GM23338 (cell line): ENCODE data around the gene PPIC. TPM values are rescaled to one million over a fixed set of nuclear protein-coding genes. Genes with fewer than 3 reads are reported as not detected.

Experiments used
- ATAC-seq: fragments of 200-7000 bp; cut with Tn5 transposase; 3 replicates; pipeline ENCODE4 v1.9.1; 2020
- DNase-seq: peaks from one replicate; pipeline ENCODE4 v3.0.0-alpha.2; 2015; ENCODE audit warnings: low spot score
- H2AFZ ChIP-seq: fragments of 200-600 bp; sonication (generic); 2 replicates; pipeline ENCODE4 v1.8.0; 2016; ENCODE audit warnings: antibody characterized with exemption, mild to moderate bottlenecking, moderate library complexity
- H3F3A ChIP-seq: fragments of 200-600 bp; sonication (generic); replicated peaks from 2 replicates; pipeline ENCODE4 v1.8.0; 2017; ENCODE audit warnings: antibody characterized with exemption, mixed run types, low read depth
- H3K27ac ChIP-seq: fragments of 200-600 bp; sonication (generic); 2 replicates; pipeline ENCODE4 v1.6.1; 2016; ENCODE audit warnings: low read depth
- H3K27me3 ChIP-seq: fragments of 200-600 bp; sonication (generic); 2 replicates; pipeline ENCODE4 v1.8.0; 2016; ENCODE audit warnings: mild to moderate bottlenecking, mixed run types, moderate library complexity; ENCODE audit not compliant: insufficient read depth
- H3K36me3 ChIP-seq: fragments of 200-600 bp; sonication (generic); 2 replicates; pipeline ENCODE4 v1.8.0; 2016; ENCODE audit warnings: mild to moderate bottlenecking; ENCODE audit not compliant: insufficient read depth
- H3K4me1 ChIP-seq: fragments of 200-600 bp; sonication (generic); 2 replicates; pipeline ENCODE4 v1.8.0; 2016; ENCODE audit warnings: mild to moderate bottlenecking, moderate library complexity; ENCODE audit not compliant: insufficient read depth
- H3K4me2 ChIP-seq: fragments of 200-600 bp; sonication (generic); 2 replicates; pipeline ENCODE4 v1.7.1; 2017; ENCODE audit warnings: mixed run types
- H3K4me3 ChIP-seq: fragments of 200-600 bp; sonication (generic); 2 replicates; pipeline ENCODE4 v1.6.1; 2016; ENCODE audit warnings: mixed run types
- H3K79me2 ChIP-seq: fragments of 200-600 bp; sonication (generic); replicated peaks from 2 replicates; pipeline ENCODE4 v1.8.0; 2017; ENCODE audit warnings: mild to moderate bottlenecking; ENCODE audit not compliant: insufficient read depth
- H3K9me2 ChIP-seq: fragments of 200-600 bp; sonication (generic); 2 replicates; pipeline ENCODE4 v1.8.0; 2017; ENCODE audit not compliant: insufficient read depth
- H4K20me1 ChIP-seq: fragments of 200-600 bp; sonication (generic); replicated peaks from 2 replicates; pipeline ENCODE4 v1.8.0; 2017; ENCODE audit warnings: mild to moderate bottlenecking; ENCODE audit not compliant: insufficient read depth
- H3K27ac Mint-ChIP-seq: 2 replicates; pipeline ENCODE4 v1.8.0; 2020; ENCODE audit warnings: inconsistent platforms, mild to moderate bottlenecking, moderate library complexity, mixed read lengths
- H3K27me3 Mint-ChIP-seq: 3 replicates; pipeline ENCODE4 v1.8.0; 2022; ENCODE audit warnings: low read depth, mild to moderate bottlenecking, moderate library complexity, mixed read lengths, inconsistent platforms; ENCODE audit not compliant: insufficient read depth, poor library complexity
- H3K36me3 Mint-ChIP-seq: 3 replicates; pipeline ENCODE4 v1.8.0; 2021; ENCODE audit warnings: low read depth, mild to moderate bottlenecking, inconsistent platforms, moderate library complexity, mixed read lengths
- H3K4me1 Mint-ChIP-seq: 3 replicates; pipeline ENCODE4 v1.8.0; 2020; ENCODE audit warnings: mild to moderate bottlenecking, inconsistent platforms, mixed read lengths
- H3K4me3 Mint-ChIP-seq: 3 replicates; pipeline ENCODE4 v1.8.0; 2021; ENCODE audit warnings: moderate library complexity, mild to moderate bottlenecking, inconsistent platforms, mixed read lengths
- H3K9me3 Mint-ChIP-seq: 3 replicates; pipeline ENCODE4 v1.8.0; 2020; ENCODE audit warnings: moderate library complexity, mild to moderate bottlenecking, inconsistent platforms, mixed read lengths
- CREB1 ChIP-seq: fragments of 250-450 bp; sonication (Bioruptor Pico); IDR thresholded peaks from 2 replicates; pipeline ENCODE4 v1.5.0; 2020; ENCODE audit warnings: low read depth, mild to moderate bottlenecking, moderate library complexity
- CTCF ChIP-seq, 2 experiments: fragments of 200-600 bp in 1 of 2; sonication (generic) in 1 of 2; conservative IDR thresholded peaks; 2 replicates each; pipeline versions ENCODE4 v1.5.1 to v1.6.1; 2016 to 2017; ENCODE audit warnings: antibody characterized with exemption in 2 of 2, low read depth in 2 of 2, mild to moderate bottlenecking in 2 of 2, moderate library complexity in 1 of 2
- ETS1 ChIP-seq: IDR thresholded peaks from 2 replicates; pipeline ENCODE4 v1.6.1; 2016; ENCODE audit warnings: antibody characterized with exemption
- EZH2 ChIP-seq: fragments of 200-600 bp; sonication (generic); IDR thresholded peaks from one replicate; pipeline ENCODE4 v1.8.0; 2017; ENCODE audit warnings: antibody characterized with exemption, mild to moderate bottlenecking, low read depth; ENCODE audit not compliant: unreplicated experiment
- EZH2phosphoT487 ChIP-seq: fragments of 200-600 bp; sonication (generic); IDR thresholded peaks from one replicate; pipeline ENCODE4 v1.8.1; 2018; ENCODE audit warnings: antibody characterized with exemption; ENCODE audit not compliant: unreplicated experiment
- JUNB ChIP-seq: IDR thresholded peaks from one replicate; pipeline ENCODE4 v1.6.1; 2016; ENCODE audit warnings: antibody characterized with exemption; ENCODE audit not compliant: unreplicated experiment
- NANOG ChIP-seq: IDR thresholded peaks from 2 replicates; pipeline ENCODE4 v1.6.1; 2016; ENCODE audit warnings: antibody characterized with exemption, borderline replicate concordance
- POLR2AphosphoS5 ChIP-seq: IDR thresholded peaks from 2 replicates; pipeline ENCODE4 v1.6.1; 2016; ENCODE audit warnings: antibody characterized with exemption, low read depth
- REST ChIP-seq: IDR thresholded peaks from one replicate; pipeline ENCODE4 v1.6.1; 2018; ENCODE audit warnings: antibody characterized with exemption; ENCODE audit not compliant: unreplicated experiment
- STAT1 ChIP-seq: IDR thresholded peaks from one replicate; pipeline ENCODE4 v1.6.1; 2016; ENCODE audit warnings: antibody characterized with exemption; ENCODE audit not compliant: unreplicated experiment
- ZNF114 ChIP-seq: fragments of 250-450 bp; sonication (Bioruptor Pico); IDR thresholded peaks from 2 replicates; pipeline ENCODE4 v1.5.0; 2020; ENCODE audit warnings: mild to moderate bottlenecking, moderate library complexity
- ZNF331 ChIP-seq: fragments of 250-450 bp; sonication (Bioruptor Pico); IDR thresholded peaks from 2 replicates; pipeline ENCODE4 v1.5.0; 2020; ENCODE audit warnings: low read depth, mild to moderate bottlenecking, moderate library complexity
- polyA plus RNA-seq: library from polyadenylated mRNA; unstranded; fragments of >200 nt; fragmentation: Nextera tagmentation; extraction: Ambion mirVana; gene quantifications from 2 replicates; pipeline ENCODE4 v1.2.1, GENCODE V29; 2016
- total RNA-seq: library from RNA; depleted of rRNA; stranded (reverse); fragments of >200 nt; shearing (Covaris generic); gene quantifications from 2 replicates; pipeline ENCODE4 v1.2.3, GENCODE V29; 2014
- TF ChIP-seq, protein P1 (sequence below): fragments of 250-450 bp; sonication (Bioruptor Pico); IDR thresholded peaks from 2 replicates; pipeline ENCODE4 v1.5.0; 2020; ENCODE audit warnings: mild to moderate bottlenecking, moderate library complexity

Gene PPIC
- total and polyA plus RNA-seq, 2 experiments from 2014 or later: 13.9 to 21.0 TPM

DNA sequence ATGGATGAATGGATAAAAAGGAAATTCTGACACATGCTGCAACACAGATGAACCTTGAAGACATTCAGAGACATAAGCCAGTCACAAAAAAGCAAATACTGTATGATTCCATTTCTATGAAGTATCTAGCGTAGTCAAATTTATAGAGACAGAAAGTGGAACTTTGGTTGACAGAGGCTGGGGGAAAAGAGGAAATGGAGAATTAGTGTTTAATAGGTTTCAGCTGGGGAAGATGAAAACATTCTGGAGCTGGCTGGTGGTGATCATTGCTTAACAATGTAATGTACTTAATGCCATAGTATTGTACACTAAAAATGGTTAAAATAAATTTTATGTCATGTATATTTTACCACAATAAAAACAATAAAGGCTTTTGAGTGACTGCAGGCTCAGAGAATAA lies 24.2 kb downstream of the PPIC start:
- H4K20me1 ChIP-seq: no peaks in the 10 kb centered on the region
- Mint-ChIP-seq H3K4me1 (peaks cover 6% of the 10 kb centered on the region), H3K36me3 (no peaks in the 10 kb centered on the region), H3K27me3 (no peaks in the 10 kb centered on the region), H3K4me3 (no peak overlapping the region), H3K9me3 (no peaks in the 10 kb centered on the region; the same call in 2 of the 3 replicates), H3K27ac (no peak overlapping the region)
- H3K27me3 ChIP-seq: no peaks in the 10 kb centered on the region
- no peak overlapping the region for H3K4me2 ChIP-seq
- no peaks in the 10 kb centered on the region for H3K79me2 ChIP-seq
- no peak overlapping the region for H3K4me3 ChIP-seq
- ATAC-seq (no peak), DNase-seq (no peak)
- H3K27ac ChIP-seq: no peak overlapping the region
- H2AFZ ChIP-seq: no peak overlapping the region
- H3F3A ChIP-seq: no peaks in the 10 kb centered on the region
- no peak for TF ChIP-seq EZH2phosphoT487
- TF ChIP-seq STAT1: no peak
- no peak for TF ChIP-seq CREB1 (CRISPR knock-in tag)
- TF ChIP-seq ZNF114: no peak
- TF ChIP-seq ZNF331 (CRISPR knock-in tag): no peak
- no peak for TF ChIP-seq POLR2AphosphoS5
- TF ChIP-seq ETS1: no peak
- TF ChIP-seq NANOG: no peak
- TF ChIP-seq, protein P1, sequence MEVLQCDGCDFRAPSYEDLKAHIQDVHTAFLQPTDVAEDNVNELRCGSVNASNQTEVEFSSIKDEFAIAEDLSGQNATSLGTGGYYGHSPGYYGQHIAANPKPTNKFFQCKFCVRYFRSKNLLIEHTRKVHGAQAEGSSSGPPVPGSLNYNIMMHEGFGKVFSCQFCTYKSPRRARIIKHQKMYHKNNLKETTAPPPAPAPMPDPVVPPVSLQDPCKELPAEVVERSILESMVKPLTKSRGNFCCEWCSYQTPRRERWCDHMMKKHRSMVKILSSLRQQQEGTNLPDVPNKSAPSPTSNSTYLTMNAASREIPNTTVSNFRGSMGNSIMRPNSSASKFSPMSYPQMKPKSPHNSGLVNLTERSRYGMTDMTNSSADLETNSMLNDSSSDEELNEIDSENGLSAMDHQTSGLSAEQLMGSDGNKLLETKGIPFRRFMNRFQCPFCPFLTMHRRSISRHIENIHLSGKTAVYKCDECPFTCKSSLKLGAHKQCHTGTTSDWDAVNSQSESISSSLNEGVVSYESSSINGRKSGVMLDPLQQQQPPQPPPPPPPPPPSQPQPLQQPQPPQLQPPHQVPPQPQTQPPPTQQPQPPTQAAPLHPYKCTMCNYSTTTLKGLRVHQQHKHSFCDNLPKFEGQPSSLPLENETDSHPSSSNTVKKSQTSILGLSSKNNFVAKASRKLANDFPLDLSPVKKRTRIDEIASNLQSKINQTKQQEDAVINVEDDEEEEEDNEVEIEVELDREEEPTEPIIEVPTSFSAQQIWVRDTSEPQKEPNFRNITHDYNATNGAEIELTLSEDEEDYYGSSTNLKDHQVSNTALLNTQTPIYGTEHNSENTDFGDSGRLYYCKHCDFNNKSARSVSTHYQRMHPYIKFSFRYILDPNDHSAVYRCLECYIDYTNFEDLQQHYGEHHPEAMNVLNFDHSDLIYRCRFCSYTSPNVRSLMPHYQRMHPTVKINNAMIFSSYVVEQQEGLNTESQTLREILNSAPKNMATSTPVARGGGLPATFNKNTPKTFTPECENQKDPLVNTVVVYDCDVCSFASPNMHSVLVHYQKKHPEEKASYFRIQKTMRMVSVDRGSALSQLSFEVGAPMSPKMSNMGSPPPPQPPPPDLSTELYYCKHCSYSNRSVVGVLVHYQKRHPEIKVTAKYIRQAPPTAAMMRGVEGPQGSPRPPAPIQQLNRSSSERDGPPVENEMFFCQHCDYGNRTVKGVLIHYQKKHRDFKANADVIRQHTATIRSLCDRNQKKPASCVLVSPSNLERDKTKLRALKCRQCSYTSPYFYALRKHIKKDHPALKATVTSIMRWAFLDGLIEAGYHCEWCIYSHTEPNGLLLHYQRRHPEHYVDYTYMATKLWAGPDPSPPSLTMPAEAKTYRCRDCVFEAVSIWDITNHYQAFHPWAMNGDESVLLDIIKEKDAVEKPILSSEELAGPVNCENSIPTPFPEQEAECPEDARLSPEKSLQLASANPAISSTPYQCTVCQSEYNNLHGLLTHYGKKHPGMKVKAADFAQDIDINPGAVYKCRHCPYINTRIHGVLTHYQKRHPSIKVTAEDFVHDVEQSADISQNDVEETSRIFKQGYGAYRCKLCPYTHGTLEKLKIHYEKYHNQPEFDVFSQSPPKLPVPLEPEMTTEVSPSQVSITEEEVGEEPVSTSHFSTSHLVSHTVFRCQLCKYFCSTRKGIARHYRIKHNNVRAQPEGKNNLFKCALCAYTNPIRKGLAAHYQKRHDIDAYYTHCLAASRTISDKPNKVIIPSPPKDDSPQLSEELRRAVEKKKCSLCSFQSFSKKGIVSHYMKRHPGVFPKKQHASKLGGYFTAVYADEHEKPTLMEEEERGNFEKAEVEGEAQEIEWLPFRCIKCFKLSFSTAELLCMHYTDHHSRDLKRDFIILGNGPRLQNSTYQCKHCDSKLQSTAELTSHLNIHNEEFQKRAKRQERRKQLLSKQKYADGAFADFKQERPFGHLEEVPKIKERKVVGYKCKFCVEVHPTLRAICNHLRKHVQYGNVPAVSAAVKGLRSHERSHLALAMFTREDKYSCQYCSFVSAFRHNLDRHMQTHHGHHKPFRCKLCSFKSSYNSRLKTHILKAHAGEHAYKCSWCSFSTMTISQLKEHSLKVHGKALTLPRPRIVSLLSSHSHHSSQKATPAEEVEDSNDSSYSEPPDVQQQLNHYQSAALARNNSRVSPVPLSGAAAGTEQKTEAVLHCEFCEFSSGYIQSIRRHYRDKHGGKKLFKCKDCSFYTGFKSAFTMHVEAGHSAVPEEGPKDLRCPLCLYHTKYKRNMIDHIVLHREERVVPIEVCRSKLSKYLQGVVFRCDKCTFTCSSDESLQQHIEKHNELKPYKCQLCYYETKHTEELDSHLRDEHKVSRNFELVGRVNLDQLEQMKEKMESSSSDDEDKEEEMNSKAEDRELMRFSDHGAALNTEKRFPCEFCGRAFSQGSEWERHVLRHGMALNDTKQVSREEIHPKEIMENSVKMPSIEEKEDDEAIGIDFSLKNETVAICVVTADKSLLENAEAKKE (CRISPR knock-in tag): no peak
- TF ChIP-seq JUNB: no peak
- no peak for TF ChIP-seq EZH2
- TF ChIP-seq CTCF (conservative IDR thresholded peaks at IDR 0.05; ENCODE audit: low read depth in 2 of 2): no peak
- no peak for TF ChIP-seq REST
- H3K9me2 ChIP-seq: no peaks in the 10 kb centered on the region
- H3K36me3 ChIP-seq: no peaks in the 10 kb centered on the region
- peaks cover 8% of the 10 kb centered on the region; the same call in 1 of the 2 replicates for H3K4me1 ChIP-seq
